ENCODE results near the gene PCLO.
"Not testable (repeated sequence)": the region's sequence is repeated elsewhere in the genome, so short reads cannot be mapped to it uniquely, and the experiment has no call there.

Gene PCLO

GRCh38 chr7:83130623-83131545, 31.8 kb downstream of the PCLO start:
- peak; percentile 80 for DNase-seq (ENCODE audit: low spot score)

GRCh38 chr7:83130191-83130590, 32.5 kb downstream of the PCLO start:
- no peak for DNase-seq (ENCODE audit: low spot score)

GRCh38 chr7:83119494-83119893, 43.2 kb downstream of the PCLO start:
- no peak for DNase-seq (ENCODE audit: low spot score)

GRCh38 chr7:83119026-83119382, 43.7 kb downstream of the PCLO start:
- no peak for DNase-seq (ENCODE audit: low spot score)

DNA sequence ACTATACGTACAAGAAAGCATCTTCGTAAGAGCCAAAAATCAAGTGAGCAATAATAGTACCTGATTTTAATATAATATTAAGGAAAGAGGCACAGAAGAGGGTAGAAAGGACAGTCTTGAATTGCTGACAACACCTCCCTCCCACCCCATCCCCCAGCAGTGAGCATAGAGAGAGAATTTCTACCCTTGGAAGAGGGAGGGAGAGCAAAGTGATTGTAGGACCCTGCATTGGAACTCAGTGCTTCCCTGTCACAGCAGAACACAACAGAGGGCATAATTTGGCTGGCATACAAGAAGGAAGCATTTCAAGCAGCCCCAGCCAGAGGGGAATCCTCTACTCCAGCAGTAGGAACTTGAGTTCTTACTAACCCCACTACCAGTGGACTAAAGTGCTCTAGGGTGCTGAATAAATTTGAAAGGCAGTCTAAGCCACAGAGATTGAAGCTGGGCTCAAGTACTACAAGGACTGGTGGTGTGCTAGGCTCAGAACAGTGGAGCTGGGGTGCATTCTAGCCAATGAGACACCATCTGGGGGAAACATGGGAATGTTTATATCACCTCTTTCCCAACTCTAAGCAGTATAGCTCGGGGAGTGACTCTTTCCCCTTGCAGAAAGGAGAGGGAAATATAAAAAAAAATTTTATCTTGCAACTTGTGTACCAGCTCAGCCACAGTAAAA, 44.2 kb downstream of the PCLO start:
- DNase-seq (ENCODE audit: low spot score) = no peak

DNA sequence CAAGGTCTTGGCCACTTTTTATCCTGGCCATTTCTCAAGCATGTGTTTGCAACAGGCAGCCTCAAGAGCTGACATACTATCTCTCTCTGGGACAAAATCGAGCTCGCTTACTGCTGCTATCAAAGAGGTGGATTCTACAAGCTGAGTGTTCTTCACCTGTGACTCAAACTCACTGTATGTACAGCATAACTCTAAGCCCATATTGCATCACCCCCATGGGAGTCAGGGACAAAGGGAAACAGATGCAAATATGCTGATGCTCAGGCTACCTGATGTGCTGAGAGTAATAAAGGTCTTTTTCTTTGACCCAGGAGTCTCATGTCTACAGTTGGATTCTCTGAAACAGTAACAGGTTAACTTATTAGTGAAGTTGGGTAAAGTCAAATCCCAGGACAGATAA, 45.2 kb downstream of the PCLO start:
- no peak for DNase-seq (ENCODE audit: low spot score)

GRCh38 chr7:83111391-83111790, 51.3 kb downstream of the PCLO start:
- no peak for DNase-seq (ENCODE audit: low spot score)

DNA sequence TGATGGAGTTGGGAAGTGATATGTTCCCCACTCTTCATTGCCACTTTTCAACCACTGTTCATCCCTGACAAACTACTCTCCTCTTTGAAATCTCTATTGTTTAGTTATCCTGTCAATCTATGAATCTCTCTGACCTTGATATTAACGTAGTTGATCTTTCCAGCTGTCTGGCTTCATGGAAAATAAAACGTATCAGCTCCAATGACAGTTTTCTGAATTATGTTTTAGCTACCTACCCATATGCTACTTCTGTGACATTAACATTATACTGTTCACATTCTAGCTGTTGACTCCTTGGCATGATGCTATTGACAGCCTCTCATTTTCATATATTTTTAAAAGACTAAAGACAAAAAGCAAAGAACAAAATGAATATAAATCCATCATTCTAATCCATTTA, 53.3 kb downstream of the PCLO start:
- no peak for DNase-seq (ENCODE audit: low spot score)

- peak; percentile 69 for DNase-seq (ENCODE audit: low spot score)
Observed at GRCh38 chr7:83105948-83106347, 56.7 kb downstream of the PCLO start.

GRCh38 chr7:83105063-83105462, 57.6 kb downstream of the PCLO start:
- no peak for DNase-seq (ENCODE audit: low spot score)

GRCh38 chr7:83101530-83101929, 61.2 kb downstream of the PCLO start:
- peak; percentile 76 for DNase-seq (ENCODE audit: low spot score)

- DNase-seq (ENCODE audit: low spot score) = no peak
Observed at GRCh38 chr7:83096065-83096580, 66.6 kb downstream of the PCLO start.

GRCh38 chr7:83085299-83085698, 77.4 kb downstream of the PCLO start:
- no peak for DNase-seq (ENCODE audit: low spot score)

DNA sequence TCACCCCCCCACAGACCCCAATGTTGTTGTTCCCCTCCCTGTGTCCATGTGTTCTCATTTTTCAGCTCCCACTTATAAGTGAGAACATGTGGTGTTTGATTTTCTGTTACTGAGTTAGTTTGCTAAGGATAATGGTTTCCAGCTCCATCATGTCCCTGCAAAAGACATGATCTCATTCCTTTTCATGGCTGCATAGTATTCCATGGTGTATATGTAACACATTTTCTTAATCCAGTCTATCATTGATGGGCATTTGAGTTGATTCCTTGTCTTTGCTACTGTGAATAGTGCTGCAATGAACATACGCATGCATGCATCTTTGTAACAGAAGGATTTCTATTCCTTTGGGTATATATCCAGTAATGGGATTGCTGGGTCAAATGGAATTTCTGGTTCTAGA, 82.8 kb downstream of the PCLO start:
- DNase-seq (ENCODE audit: low spot score) = not testable (repeated sequence)

- no peak for DNase-seq (ENCODE audit: low spot score)
Observed at GRCh38 chr7:83077328-83077727, 85.4 kb downstream of the PCLO start.

GRCh38 chr7:83072576-83073517, 89.8 kb downstream of the PCLO start:
- no peak for DNase-seq (ENCODE audit: low spot score)

- no peak for DNase-seq (ENCODE audit: low spot score)
Observed at GRCh38 chr7:83065714-83066113, 97.0 kb downstream of the PCLO start.

GRCh38 chr7:83060218-83060617, 102.5 kb downstream of the PCLO start:
- DNase-seq (ENCODE audit: low spot score) = no peak

- no peak for DNase-seq (ENCODE audit: low spot score)
Observed at GRCh38 chr7:83058667-83059066, 104.0 kb downstream of the PCLO start.

GRCh38 chr7:83055197-83055596, 107.5 kb downstream of the PCLO start:
- no peak for DNase-seq (ENCODE audit: low spot score)

GRCh38 chr7:83054472-83054871, 108.2 kb downstream of the PCLO start:
- DNase-seq (ENCODE audit: low spot score) = no peak

DNA sequence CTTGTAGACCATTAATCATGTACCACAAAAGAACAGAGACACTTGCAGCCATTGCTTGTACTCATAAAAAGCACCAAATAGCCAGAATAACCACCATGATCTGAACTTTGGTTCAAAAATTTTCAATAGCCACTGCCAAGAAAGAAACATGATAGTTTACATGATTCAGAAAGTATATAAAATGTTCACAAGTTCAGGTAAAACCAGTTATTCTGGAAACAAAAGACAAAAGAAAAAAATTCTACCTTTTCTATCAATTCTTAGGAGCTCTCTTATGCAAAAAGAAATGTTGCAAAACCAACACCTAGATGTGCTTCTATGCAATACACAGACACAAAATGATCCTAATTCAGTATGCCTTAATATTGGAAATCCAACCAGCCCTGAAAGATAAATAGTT, 108.7 kb downstream of the PCLO start:
- DNase-seq (ENCODE audit: low spot score) = no peak

All from cerebellar cortex (tissue), 1 donor.